Measurements from ENCODE around the gene KHDRBS1.
"Not testable (repeated sequence)": the region's sequence is repeated elsewhere in the genome, so short reads cannot be mapped to it uniquely, and the experiment has no call there.

GRCh38 chr1:32021574-32022018 is 7.9 kb downstream of the KHDRBS1 start:
- not testable (repeated sequence) for TF ChIP-seq CTCF (IDR thresholded peaks at IDR 0.05; ENCODE audit: low read depth, low read length, poor library complexity, severe bottlenecking); EZH2phosphoT487 (IDR thresholded peaks at IDR 0.05; ENCODE audit: borderline replicate concordance, low read length)
